Testis (tissue), 3 donors: ENCODE results near the gene FAHD2A. TPM values are rescaled to one million over a fixed set of nuclear protein-coding genes. Genes with fewer than 3 reads are reported as not detected.

Experiments used
- DNase-seq: peaks from one replicate; pipeline ENCODE4 v3.0.0-alpha.2; 2019
- H3K27ac ChIP-seq, 2 donors: fragments of 200-600 bp; sonication (generic); one replicate each; pipeline ENCODE4 v1.5.1; 2019
- H3K27me3 ChIP-seq: fragments of 200-600 bp; sonication (generic); one replicate; pipeline ENCODE4 v1.5.1; 2019
- H3K36me3 ChIP-seq: fragments of 200-600 bp; sonication (generic); one replicate; pipeline ENCODE4 v1.5.1; 2017; ENCODE audit warnings: low read depth; ENCODE audit errors: missing control alignments
- H3K4me1 ChIP-seq: fragments of 200-600 bp; sonication (generic); one replicate; pipeline ENCODE4 v1.5.1; 2019
- H3K4me3 ChIP-seq, 2 donors: fragments of 200-600 bp; sonication (generic); one replicate each; pipeline ENCODE4 v1.5.1; 2017 to 2019
- H3K9me3 ChIP-seq: fragments of 200-600 bp; sonication (generic); one replicate; pipeline ENCODE4 v1.5.1; 2017
- CTCF ChIP-seq, 3 experiments: fragments of 450-650 bp in 2 of 3; fragments of 200-600 bp in 1 of 3; sonication (generic) in 1 of 3; IDR thresholded peaks; one replicate each; pipeline ENCODE4 v1.5.1; 2016 to 2019; ENCODE audit warnings: antibody characterized with exemption in 3 of 3, mild to moderate bottlenecking in 2 of 3, moderate library complexity in 1 of 3
- POLR2A ChIP-seq: fragments of 450-650 bp; IDR thresholded peaks from one replicate; pipeline ENCODE4 v1.6.1; 2017; ENCODE audit warnings: antibody characterized with exemption, mild to moderate bottlenecking, moderate library complexity
- WGBS, 2 donors: methylation state at CpG; one replicate each; pipeline ENCODE4 v1.1.5; 2018; 5-methylcytosine and 5-hydroxymethylcytosine counted together
- intact Hi-C: fragments of 100-400 bp; cut with DNase I; formaldehyde crosslinking; loops from one replicate; pipeline ENCODE4 v1.15.1; 2023; ENCODE audit warnings: low total_unique reads
- polyA plus RNA-seq: library from polyadenylated mRNA; stranded (reverse); fragments of 350-450 nt; fragmentation: Illumina TruSeq; extraction: RNeasy Lipid Tissue Mini Kit (QIAGEN cat#74804); gene quantifications from one replicate; pipeline ENCODE4 v1.2.3, GENCODE V29; 2014; ENCODE audit warnings: low read depth, low replicate concordance; ENCODE audit not compliant: insufficient read depth
- total RNA-seq, 2 donors: library from RNA; depleted of rRNA; stranded (reverse); fragments of >200 nt; gene quantifications; one replicate each; pipeline ENCODE4 v1.2.3, GENCODE V29; 2016

Gene FAHD2A
- total and polyA plus RNA-seq, 3 donors from 2014 or later = 48.5 to 73.8 (median 48.9) TPM

- no peak overlapping the region for H3K27ac ChIP-seq
- no peaks in the 10 kb centered on the region for H3K4me1 ChIP-seq
- no peaks in the 10 kb centered on the region for H3K9me3 ChIP-seq
- H3K4me3 ChIP-seq = no peak overlapping the region
- H3K27me3 ChIP-seq = no peaks in the 10 kb centered on the region
- intact Hi-C loops = no loop called here
- 92 to 95% methylated on average over 8 of the region's 8 CpGs for WGBS, 2 donors
- peak; percentile 6 for DNase-seq
- no peaks in the 10 kb centered on the region for H3K36me3 ChIP-seq
- TF ChIP-seq POLR2A (no peak), CTCF (IDR thresholded peaks at IDR 0.05) (no peak)
Measured at GRCh38 chr2:95372216-95372829, 30.2 kb upstream of the FAHD2A start.

GRCh38 chr2:95372845-95373244 is 29.7 kb upstream of the FAHD2A start:
- Histone ChIP-seq H3K4me3 (no peak overlapping the region), H3K4me1 (no peaks in the 10 kb centered on the region), H3K9me3 (no peaks in the 10 kb centered on the region), H3K27me3 (no peaks in the 10 kb centered on the region), H3K27ac (no peak overlapping the region), H3K36me3 (no peaks in the 10 kb centered on the region)
- TF ChIP-seq POLR2A = no peak
- no peak for TF ChIP-seq CTCF (IDR thresholded peaks at IDR 0.05)
- WGBS, 2 donors = 93% methylated on average over 8 of the region's 8 CpGs
- no peak for DNase-seq
- intact Hi-C loops = no loop called here

- 91 to 100% methylated on average over 2 to 6 of the region's 6 CpGs for WGBS, 2 donors
- H3K9me3 ChIP-seq = no peaks in the 10 kb centered on the region
- TF ChIP-seq CTCF (IDR thresholded peaks at IDR 0.05) = no peak
- no peak for TF ChIP-seq POLR2A
- no peak overlapping the region for H3K27ac ChIP-seq
- no peak for DNase-seq
- no peaks in the 10 kb centered on the region for H3K4me1 ChIP-seq
- no peak overlapping the region for H3K4me3 ChIP-seq
- no peaks in the 10 kb centered on the region for H3K27me3 ChIP-seq
- intact Hi-C loops = no loop called here
- no peaks in the 10 kb centered on the region for H3K36me3 ChIP-seq
Measured at GRCh38 chr2:95374029-95374428, 28.5 kb upstream of the FAHD2A start.

- WGBS, 2 donors = 85 to 90% methylated on average over 4 to 10 of the region's 11 CpGs
- H3K36me3 ChIP-seq = no peaks in the 10 kb centered on the region
- H3K4me3 ChIP-seq = no peak overlapping the region
- no peak overlapping the region for H3K27ac ChIP-seq
- no peak for TF ChIP-seq POLR2A
- no peak for TF ChIP-seq CTCF (IDR thresholded peaks at IDR 0.05)
- no peak for DNase-seq
- H3K4me1 ChIP-seq = no peaks in the 10 kb centered on the region
- H3K27me3 ChIP-seq = no peaks in the 10 kb centered on the region
- H3K9me3 ChIP-seq = no peaks in the 10 kb centered on the region
- intact Hi-C loops = no loop called here
Measured at GRCh38 chr2:95374451-95374920, 28.0 kb upstream of the FAHD2A start.

GRCh38 chr2:95374921-95375471 is 27.5 kb upstream of the FAHD2A start:
- H3K36me3 ChIP-seq = no peaks in the 10 kb centered on the region
- no peak overlapping the region for H3K4me3 ChIP-seq
- intact Hi-C loops = no loop called here
- no peaks in the 10 kb centered on the region for H3K4me1 ChIP-seq
- no peaks in the 10 kb centered on the region for H3K9me3 ChIP-seq
- WGBS, 2 donors = 80 to 87% methylated on average over 14 to 15 of the region's 15 CpGs
- no peak for DNase-seq
- H3K27me3 ChIP-seq = no peaks in the 10 kb centered on the region
- H3K27ac ChIP-seq = no peak overlapping the region
- TF ChIP-seq CTCF (IDR thresholded peaks at IDR 0.05) (no peak), POLR2A (no peak)
